HepG2 (cell line): ENCODE results near the gene GLG1. TPM values are rescaled to one million over a fixed set of nuclear protein-coding genes. Genes with fewer than 3 reads are reported as not detected.

Source experiments
- CEBPB ChIP-seq: IDR thresholded peaks from 2 replicates; pipeline ENCODE4 v1.6.1; 2011; ENCODE audit warnings: low read depth, low read length, improper control_type of control experiment, borderline replicate concordance
- ESRRA ChIP-seq: sonication (generic); formaldehyde crosslinking; IDR thresholded peaks from 2 replicates; pipeline ENCODE4 v1.5.1; 2020; ENCODE audit warnings: mild to moderate bottlenecking, low read depth, missing genetic modification reagents
- GABPB1 ChIP-seq: IDR thresholded peaks from 2 replicates; pipeline ENCODE4 v1.6.1; 2016; ENCODE audit warnings: mild to moderate bottlenecking, missing genetic modification reagents, moderate library complexity, missing compliant biosample characterization
- HMG20B ChIP-seq: conservative IDR thresholded peaks from 2 replicates; pipeline ENCODE4 v1.6.1; 2016; ENCODE audit warnings: missing genetic modification reagents, missing compliant biosample characterization
- HNF4G ChIP-seq, 2 experiments: sonication (generic) in 1 of 2; formaldehyde crosslinking in 1 of 2; IDR thresholded peaks; 2 replicates each; pipeline versions ENCODE4 v1.4.0 to v1.6.1; 2011 to 2020; ENCODE audit warnings: borderline replicate concordance in 2 of 2, low read depth in 2 of 2, mild to moderate bottlenecking in 2 of 2, low read length in 1 of 2, missing genetic modification reagents in 1 of 2, moderate library complexity in 1 of 2
- MBD4 ChIP-seq: IDR thresholded peaks from 2 replicates; pipeline ENCODE4 v1.6.1; 2012; ENCODE audit warnings: low read length, inconsistent platforms, borderline replicate concordance
- MTF1 ChIP-seq: sonication (generic); formaldehyde crosslinking; IDR thresholded peaks from 2 replicates; pipeline ENCODE4 v1.5.0; 2020; ENCODE audit warnings: missing genetic modification reagents
- MTF2 ChIP-seq: sonication (generic); formaldehyde crosslinking; IDR thresholded peaks from 2 replicates; pipeline ENCODE4 v1.5.0; 2020; ENCODE audit warnings: missing genetic modification reagents, borderline replicate concordance
- PBX3 ChIP-seq: sonication (generic); formaldehyde crosslinking; IDR thresholded peaks from 2 replicates; pipeline ENCODE4 v1.8.1; 2023; ENCODE audit warnings: missing genetic modification reagents, inconsistent platforms, borderline replicate concordance
- PHF8 ChIP-seq: sonication (generic); formaldehyde crosslinking; IDR thresholded peaks from 2 replicates; pipeline ENCODE4 v1.5.0; 2020; ENCODE audit warnings: missing genetic modification reagents
- SMAD3 ChIP-seq: sonication (generic); formaldehyde crosslinking; IDR thresholded peaks from 2 replicates; pipeline ENCODE4 v1.4.0; 2020; ENCODE audit warnings: missing genetic modification reagents
- SMARCC2 ChIP-seq: fragments of 450-650 bp; IDR thresholded peaks from 2 replicates; pipeline ENCODE4 v1.6.1; 2017; ENCODE audit warnings: antibody characterized with exemption, mild to moderate bottlenecking
- THYN1 ChIP-seq: sonication (generic); formaldehyde crosslinking; IDR thresholded peaks from 2 replicates; pipeline ENCODE4 v1.8.1; 2023; ENCODE audit warnings: low read depth, mild to moderate bottlenecking, moderate library complexity, missing genetic modification reagents, borderline replicate concordance
- U2AF1 ChIP-seq: fragments of 200-400 bp; formaldehyde crosslinking; optimal IDR thresholded peaks from 2 replicates; pipeline ENCODE3; 2017; ENCODE audit warnings: mild to moderate bottlenecking, low read depth, low read length
- ZBTB42 ChIP-seq: sonication (generic); formaldehyde crosslinking; IDR thresholded peaks from 2 replicates; pipeline ENCODE4 v1.5.0; 2020; ENCODE audit warnings: mild to moderate bottlenecking, missing genetic modification reagents
- ZBTB49 ChIP-seq: sonication (generic); formaldehyde crosslinking; IDR thresholded peaks from 2 replicates; pipeline ENCODE4 v1.4.0; 2020; ENCODE audit warnings: missing genetic modification reagents, borderline replicate concordance
- ZBTB8A ChIP-seq: sonication (generic); formaldehyde crosslinking; IDR thresholded peaks from 2 replicates; pipeline ENCODE4 v1.4.0; 2020; ENCODE audit warnings: mild to moderate bottlenecking, low read depth, missing genetic modification reagents, borderline replicate concordance
- ZNF354B ChIP-seq: sonication (generic); formaldehyde crosslinking; IDR thresholded peaks from 2 replicates; pipeline ENCODE4 v1.8.0; 2022; ENCODE audit warnings: mild to moderate bottlenecking, missing genetic modification reagents
- ZNF446 ChIP-seq: sonication (generic); formaldehyde crosslinking; IDR thresholded peaks from 2 replicates; pipeline ENCODE4 v1.5.0; 2020; ENCODE audit warnings: mild to moderate bottlenecking, missing genetic modification reagents
- ZNF562 ChIP-seq: sonication (generic); formaldehyde crosslinking; IDR thresholded peaks from 2 replicates; pipeline ENCODE4 v1.8.0; 2022; ENCODE audit warnings: missing genetic modification reagents, borderline replicate concordance
- ZNF598 ChIP-seq: sonication (generic); formaldehyde crosslinking; IDR thresholded peaks from 2 replicates; pipeline ENCODE4 v1.5.1; 2020; ENCODE audit warnings: mild to moderate bottlenecking, missing genetic modification reagents, borderline replicate concordance
- ZNF616 ChIP-seq: sonication (generic); formaldehyde crosslinking; IDR thresholded peaks from 2 replicates; pipeline ENCODE4 v1.5.0; 2020; ENCODE audit warnings: low read depth, mild to moderate bottlenecking, missing genetic modification reagents
- ZSCAN31 ChIP-seq: sonication (generic); formaldehyde crosslinking; IDR thresholded peaks from 2 replicates; pipeline ENCODE4 v1.5.0; 2020; ENCODE audit warnings: low read depth, mild to moderate bottlenecking, missing genetic modification reagents
- polyA plus RNA-seq, 8 experiments: library from polyadenylated mRNA; depleted of rRNA in 3 of 8; stranded (reverse) in 7 of 8; unstranded in 1 of 8; fragments of >200 nt; fragmentation: Illumina TruSeq in 4 of 8; extraction: Trizol in 4 of 8; gene quantifications; 2 replicates each; pipeline versions ENCODE4 v1.2.1 to v1.2.3, GENCODE V29; 2011 to 2016; ENCODE audit warnings: low read depth in 4 of 8, missing spikeins in 1 of 8, mixed read lengths in 1 of 8; ENCODE audit not compliant: insufficient read depth in 1 of 8
- total RNA-seq, 5 experiments: library from RNA; depleted of rRNA; stranded (reverse); fragments of >200 nt; fragmentation: Illumina TruSeq; extraction: Trizol; gene quantifications; 2 replicates each; pipeline ENCODE4 v1.2.3, GENCODE V29; 2016; ENCODE audit warnings: low read depth in 1 of 5
- TF ChIP-seq, protein P1 (sequence below): sonication (generic); formaldehyde crosslinking; conservative IDR thresholded peaks from 2 replicates; pipeline ENCODE4 v1.4.0; 2020; ENCODE audit warnings: missing genetic modification reagents

Gene GLG1
- total and polyA plus RNA-seq, 2 of the 13 experiments (the other 11 are each of a cell fraction or from before 2014, with no cell fraction given): 87.7 to 141 TPM

GRCh38 chr16:74570412-74571301, 36.3 kb downstream of the GLG1 start (continued):
- 0 out of 2 replicates have a peak, but pooled peaks have one; percentile 21 for TF ChIP-seq PHF8 (CRISPR knock-in tag)
- TF ChIP-seq ZBTB49 (CRISPR knock-in tag): no peak
- no peak for TF ChIP-seq ZBTB42 (CRISPR knock-in tag)
- TF ChIP-seq ZNF354B (CRISPR knock-in tag): no peak
- TF ChIP-seq HMG20B: no peak
- TF ChIP-seq, protein P1, sequence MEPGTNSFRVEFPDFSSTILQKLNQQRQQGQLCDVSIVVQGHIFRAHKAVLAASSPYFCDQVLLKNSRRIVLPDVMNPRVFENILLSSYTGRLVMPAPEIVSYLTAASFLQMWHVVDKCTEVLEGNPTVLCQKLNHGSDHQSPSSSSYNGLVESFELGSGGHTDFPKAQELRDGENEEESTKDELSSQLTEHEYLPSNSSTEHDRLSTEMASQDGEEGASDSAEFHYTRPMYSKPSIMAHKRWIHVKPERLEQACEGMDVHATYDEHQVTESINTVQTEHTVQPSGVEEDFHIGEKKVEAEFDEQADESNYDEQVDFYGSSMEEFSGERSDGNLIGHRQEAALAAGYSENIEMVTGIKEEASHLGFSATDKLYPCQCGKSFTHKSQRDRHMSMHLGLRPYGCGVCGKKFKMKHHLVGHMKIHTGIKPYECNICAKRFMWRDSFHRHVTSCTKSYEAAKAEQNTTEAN (CRISPR knock-in tag): no peak
- TF ChIP-seq ZNF598: no peak
- TF ChIP-seq HNF4G (IDR thresholded peaks at IDR 0.05; ENCODE audit: borderline replicate concordance, low read depth, low read length): peak; percentile 85
- peak; percentile 23; the same call in 1 of the 2 replicates for TF ChIP-seq HNF4G (CRISPR knock-in tag; IDR thresholded peaks at IDR 0.05; ENCODE audit: borderline replicate concordance, low read depth)
- TF ChIP-seq ZSCAN31 (CRISPR knock-in tag): no peak
- TF ChIP-seq SMARCC2: no peak
- no peak for TF ChIP-seq U2AF1
- TF ChIP-seq CEBPB: no peak
- TF ChIP-seq ZNF616 (CRISPR knock-in tag): no peak
- no peak for TF ChIP-seq GABPB1
- no peak for TF ChIP-seq ZBTB8A (CRISPR knock-in tag)
- TF ChIP-seq PBX3: no peak
- TF ChIP-seq ZNF562 (CRISPR knock-in tag): no peak
- TF ChIP-seq MTF2 (CRISPR knock-in tag): no peak
- TF ChIP-seq MBD4: no peak
- TF ChIP-seq THYN1 (CRISPR knock-in tag): no peak
- TF ChIP-seq ESRRA (CRISPR knock-in tag): peak; percentile 62; the same call in 1 of the 2 replicates
- TF ChIP-seq ZNF446 (CRISPR knock-in tag): no peak
- no peak for TF ChIP-seq MTF1 (CRISPR knock-in tag)
- 0 out of 2 replicates have a peak, but pooled peaks have one; percentile 64 for TF ChIP-seq SMAD3 (CRISPR knock-in tag)
